BJ (cell line): Measurements from ENCODE around the gene PLA2G15. TPM values are rescaled to one million over a fixed set of nuclear protein-coding genes. Genes with fewer than 3 reads are reported as not detected.

ENCODE experiments used
- CTCF ChIA-PET: fragments of 350-600 bp; formaldehyde crosslinking; extraction: SDS; loops from one replicate; lab custom pipeline; 2021; ENCODE audit warnings: antibody characterized with exemption, inconsistent platforms; lab: Yijun Ruan, JAX
- POLR2A ChIA-PET: fragments of 300-600 bp; sonication (Branson Sonifier 250); formaldehyde crosslinking; extraction: SDS; loops from one replicate; lab custom pipeline; 2021; ENCODE audit warnings: antibody characterized with exemption; lab: Charles Lee
- DNase-seq: peaks from one replicate; pipeline ENCODE4 v3.0.0-alpha.2; 2011; ENCODE audit warnings: low read depth
- H3K27me3 ChIP-seq: 2 replicates; pipeline ENCODE4 v1.6.0; 2011; ENCODE audit warnings: low read length; ENCODE audit not compliant: control insufficient read depth, insufficient read depth
- H3K36me3 ChIP-seq: 2 replicates; pipeline ENCODE4 v1.5.1; 2011; ENCODE audit warnings: low read length; ENCODE audit not compliant: control insufficient read depth, insufficient read depth
- H3K4me3 ChIP-seq: 2 replicates; pipeline ENCODE4 v1.5.1; 2011; ENCODE audit warnings: low read depth, mild to moderate bottlenecking, control low read depth, low read length
- CTCF ChIP-seq: IDR thresholded peaks from 2 replicates; pipeline ENCODE4 v1.5.1; 2011; ENCODE audit warnings: low read depth, mild to moderate bottlenecking, control low read depth, inconsistent platforms, low read length, moderate library complexity; ENCODE audit not compliant: insufficient read depth
- polyA plus RNA-seq: library from polyadenylated mRNA; depleted of rRNA; stranded (reverse); fragments of >200 nt; gene quantifications from 2 replicates; pipeline ENCODE4 v1.2.3, GENCODE V29; 2011

PLA2G15 gene
- polyA plus RNA-seq, 1 experiment: 39.2 TPM

GRCh38 chr16:68219725-68220351 is 25.3 kb upstream of the PLA2G15 start:
- DNase-seq: no peak
- no peak for TF ChIP-seq CTCF
- ChIA-PET CTCF (interaction anchor here (1.4 kb wide), 3 partner anchors 8 to 13 kb away, joined by 5 to 6 read pairs (median 5); no protein-coding TSS in a partner anchor), POLR2A (no interaction called here)
- H3K27me3 ChIP-seq: no peaks in the 10 kb centered on the region
- no peak overlapping the region for H3K4me3 ChIP-seq
- H3K36me3 ChIP-seq: no peaks in the 10 kb centered on the region

- Histone ChIP-seq H3K4me3 (no peak overlapping the region), H3K27me3 (no peaks in the 10 kb centered on the region), H3K36me3 (no peaks in the 10 kb centered on the region)
- TF ChIP-seq CTCF: no peak
- ChIA-PET CTCF (no interaction called here), POLR2A (no interaction called here)
- no peak for DNase-seq
These were observed 22.1 kb upstream of the PLA2G15 start for GRCh38 chr16:68223072-68223471.

GRCh38 chr16:68226116-68226515 is 19.1 kb upstream of the PLA2G15 start:
- no peak for DNase-seq
- POLR2A ChIA-PET: no interaction called here
- H3K36me3 ChIP-seq: peaks cover 2% of the 10 kb centered on the region; the same call in 1 of the 2 replicates
- H3K27me3 ChIP-seq: no peaks in the 10 kb centered on the region
- no peak overlapping the region for H3K4me3 ChIP-seq
- TF ChIP-seq CTCF: no peak
- CTCF ChIA-PET: interaction anchor here (1.3 to 4.6 kb wide), 4 partner anchors 131 to 232 kb away, joined by 4 to 61 read pairs (median 4); no protein-coding TSS in a partner anchor

- no peaks in the 10 kb centered on the region for H3K27me3 ChIP-seq
- CTCF ChIA-PET: interaction anchor here (0.6 to 4.6 kb wide), 12 partner anchors 10 to 411 kb away, joined by 3 to 61 read pairs (median 4); no protein-coding TSS in a partner anchor
- H3K36me3 ChIP-seq: peaks cover 4% of the 10 kb centered on the region; the same call in 1 of the 2 replicates
- no peak overlapping the region for H3K4me3 ChIP-seq
- TF ChIP-seq CTCF: no peak
- POLR2A ChIA-PET: no interaction called here
- no peak for DNase-seq
These were observed 17.9 kb upstream of the PLA2G15 start for GRCh38 chr16:68227183-68227793.

GRCh38 chr16:68227850-68228553 is 17.2 kb upstream of the PLA2G15 start:
- ChIA-PET POLR2A (no interaction called here), CTCF (interaction anchor here (0.8 to 4.6 kb wide), 17 partner anchors 9 to 411 kb away, joined by 3 to 61 read pairs (median 4); no protein-coding TSS in a partner anchor)
- Histone ChIP-seq H3K36me3 (peaks cover 4% of the 10 kb centered on the region), H3K27me3 (no peaks in the 10 kb centered on the region), H3K4me3 (no peak overlapping the region)
- DNase-seq: no peak
- no peak for TF ChIP-seq CTCF
